ENCODE data around the gene SPACA5.
"Not testable (repeated sequence)": the region's sequence is repeated elsewhere in the genome, so short reads cannot be mapped to it uniquely, and the experiment has no call there.

Gene SPACA5

GRCh38 chrX:48006688-48007087, at the start of gene SPACA5:
Gene SPACA5 (plus strand): TSS chrX:48006988. CDS start chrX:48007803, 815 bp downstream.
- not testable (repeated sequence) for DNase-seq

- not testable (repeated sequence) for DNase-seq
Measured at GRCh38 chrX:47958206-47958605, 48.6 kb upstream of the SPACA5 start.

GRCh38 chrX:47958761-47959342, 47.9 kb upstream of the SPACA5 start:
- DNase-seq: no peak

GRCh38 chrX:47960406-47960805, 46.4 kb upstream of the SPACA5 start:
- no peak for DNase-seq

- not testable (repeated sequence) for DNase-seq
Measured at GRCh38 chrX:47961830-47962229, 45.0 kb upstream of the SPACA5 start.

- not testable (repeated sequence) for DNase-seq
Measured at GRCh38 chrX:47965526-47965925, 41.3 kb upstream of the SPACA5 start.

- DNase-seq: no peak
Measured at GRCh38 chrX:47973235-47973634, 33.6 kb upstream of the SPACA5 start.

GRCh38 chrX:47976254-47977151, 30.3 kb upstream of the SPACA5 start:
- DNase-seq: no peak

GRCh38 chrX:47991263-47992094, 15.3 kb upstream of the SPACA5 start:
- DNase-seq: no peak

GRCh38 chrX:47992095-47992380, 14.8 kb upstream of the SPACA5 start:
- no peak for DNase-seq

GRCh38 chrX:47992669-47993068, 14.1 kb upstream of the SPACA5 start:
- no peak for DNase-seq

- DNase-seq: no peak
Measured at GRCh38 chrX:48001260-48001659, 5.5 kb upstream of the SPACA5 start.

GRCh38 chrX:48002319-48002718, 4.5 kb upstream of the SPACA5 start:
- DNase-seq: no peak

GRCh38 chrX:48002929-48003328, 3.9 kb upstream of the SPACA5 start:
- DNase-seq: no peak

GRCh38 chrX:48003367-48003757, 3.4 kb upstream of the SPACA5 start:
- DNase-seq: no peak

- DNase-seq: peak; percentile 6 to 55
Measured at GRCh38 chrX:48003758-48004457, 2.9 kb upstream of the SPACA5 start, which contains the start of gene ZNF182. Gene ZNF182 (minus strand): TSS chrX:48003989. CDS start chrX:48002609, 1,380 bp downstream.

GRCh38 chrX:48009445-48009960, 2.7 kb downstream of the SPACA5 start:
- not testable (repeated sequence) for DNase-seq

- not testable (repeated sequence) for DNase-seq
Measured at GRCh38 chrX:48016583-48017310, 10.0 kb downstream of the SPACA5 start.

GRCh38 chrX:48019892-48020291, 13.1 kb downstream of the SPACA5 start:
- not testable (repeated sequence) for DNase-seq

- not testable (repeated sequence) for DNase-seq
Measured at GRCh38 chrX:48020472-48020871, 13.7 kb downstream of the SPACA5 start.

GRCh38 chrX:48021026-48021900, 14.5 kb downstream of the SPACA5 start:
- DNase-seq: peak in 1 of 2 experiments; percentile 26

Data from cerebellar nuclear complex (tissue), 1 donor.